ENCODE data around the gene NEB.
A peak's percentile ranks its signal among the peaks of the same experiment; 100 is the strongest.

NEB gene

GRCh38 chr2:151470556-151470955 is 263.7 kb downstream of the NEB start:
- no peak for DNase-seq (ENCODE audit: low spot score)

- no peak for DNase-seq (ENCODE audit: low spot score)
These were observed 268.5 kb downstream of the NEB start for GRCh38 chr2:151465771-151466170.

GRCh38 chr2:151459358-151459757 is 274.9 kb downstream of the NEB start:
- no peak for DNase-seq (ENCODE audit: low spot score)

GRCh38 chr2:151439127-151439526 is 295.1 kb downstream of the NEB start:
- no peak for DNase-seq (ENCODE audit: low spot score)

GRCh38 chr2:151438506-151438905 is 295.8 kb downstream of the NEB start:
- DNase-seq (ENCODE audit: low spot score): no peak

GRCh38 chr2:151437630-151438029 is 296.6 kb downstream of the NEB start:
- DNase-seq (ENCODE audit: low spot score): peak; percentile 62
